ENCODE measurements around the gene STAU1. TPM values are rescaled to one million over a fixed set of nuclear protein-coding genes. Genes with fewer than 3 reads are reported as not detected.

STAU1 gene
- total and polyA plus RNA-seq, 9 donors: 37.2 to 113 (median 70.5) TPM

DNA sequence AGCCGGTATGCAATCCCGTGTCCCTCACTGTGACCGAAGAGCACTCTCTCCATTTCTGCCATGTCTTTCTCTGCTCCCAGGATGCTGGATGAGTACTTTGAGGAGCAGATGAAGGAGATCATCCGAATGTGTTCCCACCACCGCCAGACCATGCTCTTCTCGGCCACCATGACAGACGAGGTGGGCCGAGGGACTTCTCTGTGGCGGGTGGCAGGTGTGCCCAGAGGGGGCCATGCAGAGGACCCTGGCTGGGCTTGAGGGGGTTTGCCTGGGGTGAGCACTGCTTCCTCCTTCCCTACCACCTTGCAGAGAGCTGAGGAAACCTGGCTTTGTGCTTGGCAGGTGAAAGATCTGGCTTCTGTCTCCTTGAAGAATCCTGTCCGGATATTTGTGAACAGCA lies 45.1 kb upstream of the STAU1 start:
- no peaks in the 10 kb centered on the region for H3K4me1 ChIP-seq (ENCODE audit: insufficient read depth)
- 91% methylated on average over 10 of the region's 10 CpGs for WGBS, 3 donors
- H3K36me3 ChIP-seq: no peaks in the 10 kb centered on the region
- TF ChIP-seq EP300 (IDR thresholded peaks at IDR 0.05): no peak
- TF ChIP-seq POLR2A (IDR thresholded peaks at IDR 0.05): no peak
- TF ChIP-seq, protein P1, sequence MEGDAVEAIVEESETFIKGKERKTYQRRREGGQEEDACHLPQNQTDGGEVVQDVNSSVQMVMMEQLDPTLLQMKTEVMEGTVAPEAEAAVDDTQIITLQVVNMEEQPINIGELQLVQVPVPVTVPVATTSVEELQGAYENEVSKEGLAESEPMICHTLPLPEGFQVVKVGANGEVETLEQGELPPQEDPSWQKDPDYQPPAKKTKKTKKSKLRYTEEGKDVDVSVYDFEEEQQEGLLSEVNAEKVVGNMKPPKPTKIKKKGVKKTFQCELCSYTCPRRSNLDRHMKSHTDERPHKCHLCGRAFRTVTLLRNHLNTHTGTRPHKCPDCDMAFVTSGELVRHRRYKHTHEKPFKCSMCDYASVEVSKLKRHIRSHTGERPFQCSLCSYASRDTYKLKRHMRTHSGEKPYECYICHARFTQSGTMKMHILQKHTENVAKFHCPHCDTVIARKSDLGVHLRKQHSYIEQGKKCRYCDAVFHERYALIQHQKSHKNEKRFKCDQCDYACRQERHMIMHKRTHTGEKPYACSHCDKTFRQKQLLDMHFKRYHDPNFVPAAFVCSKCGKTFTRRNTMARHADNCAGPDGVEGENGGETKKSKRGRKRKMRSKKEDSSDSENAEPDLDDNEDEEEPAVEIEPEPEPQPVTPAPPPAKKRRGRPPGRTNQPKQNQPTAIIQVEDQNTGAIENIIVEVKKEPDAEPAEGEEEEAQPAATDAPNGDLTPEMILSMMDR (IDR thresholded peaks at IDR 0.05): no peak
- intact Hi-C loops (cut with DNase I): no loop called here
- no peak for DNase-seq
- H3K27me3 ChIP-seq: no peaks in the 10 kb centered on the region
- H3K4me3 ChIP-seq: no peak overlapping the region
- no peaks in the 10 kb centered on the region for H3K9me3 ChIP-seq
- H3K27ac ChIP-seq: no peak overlapping the region

GRCh38 chr20:49231471-49231870 lies 43.3 kb upstream of the STAU1 start:
- H3K36me3 ChIP-seq: no peaks in the 10 kb centered on the region
- DNase-seq: no peak

GRCh38 chr20:49230561-49231133 lies 42.5 kb upstream of the STAU1 start:
- intact Hi-C loops (cut with DNase I): no loop called here
- H3K9me3 ChIP-seq: no peaks in the 10 kb centered on the region
- WGBS, 3 donors: 53 to 67% (median 57%) methylated on average over 8 of the region's 8 CpGs
- no peak overlapping the region for H3K27ac ChIP-seq
- TF ChIP-seq EP300 (IDR thresholded peaks at IDR 0.05) (no peak), POLR2A (IDR thresholded peaks at IDR 0.05) (no peak)
- TF ChIP-seq, protein P1 (IDR thresholded peaks at IDR 0.05): no peak
- DNase-seq: no peak
- no peak overlapping the region for H3K4me3 ChIP-seq
- no peaks in the 10 kb centered on the region for H3K27me3 ChIP-seq
- no peaks in the 10 kb centered on the region for H3K4me1 ChIP-seq (ENCODE audit: insufficient read depth)
- H3K36me3 ChIP-seq: no peaks in the 10 kb centered on the region

More at GRCh38 chr20:49231471-49231870, 43.3 kb upstream of the STAU1 start:
- Histone ChIP-seq H3K4me3 (no peak overlapping the region), H3K27me3 (no peaks in the 10 kb centered on the region), H3K9me3 (no peaks in the 10 kb centered on the region), H3K4me1 (ENCODE audit: insufficient read depth) (no peaks in the 10 kb centered on the region), H3K27ac (no peak overlapping the region)
- 68 to 99% (median 97%) methylated on average over 7 of the region's 7 CpGs for WGBS, 3 donors
- intact Hi-C loops (cut with DNase I): no loop called here
- TF ChIP-seq, protein P1 (IDR thresholded peaks at IDR 0.05): no peak

- intact Hi-C loops (cut with DNase I): no loop called here
- Histone ChIP-seq H3K4me1 (ENCODE audit: insufficient read depth) (no peaks in the 10 kb centered on the region), H3K27me3 (no peaks in the 10 kb centered on the region), H3K36me3 (no peaks in the 10 kb centered on the region), H3K27ac (no peak overlapping the region), H3K4me3 (no peak overlapping the region), H3K9me3 (no peaks in the 10 kb centered on the region)
- TF ChIP-seq EP300 (IDR thresholded peaks at IDR 0.05) (no peak), POLR2A (IDR thresholded peaks at IDR 0.05) (no peak)
- TF ChIP-seq, protein P1 (IDR thresholded peaks at IDR 0.05): no peak
- 91 to 92% (median 92%) methylated on average over 10 of the region's 10 CpGs for WGBS, 3 donors
- no peak for DNase-seq
Observed at GRCh38 chr20:49230021-49230420, 41.9 kb upstream of the STAU1 start.

All from ovary (tissue), 9 donors.